CD4-positive, alpha-beta memory T cell (primary cell): ENCODE results near the gene MAP4K4. TPM values are rescaled to one million over a fixed set of nuclear protein-coding genes. Genes with fewer than 3 reads are reported as not detected.

Experiments
- CTCF ChIA-PET: fragments of 350-600 bp; sonication (Branson Sonifier 250); formaldehyde crosslinking; loops from one replicate; lab custom pipeline; 2021; ENCODE audit warnings: inconsistent platforms; ENCODE audit not compliant: partially characterized antibody; lab: Charles Lee
- POLR2A ChIA-PET: fragments of 350-600 bp; sonication (Branson Sonifier 250); formaldehyde crosslinking; loops from one replicate; lab custom pipeline; 2021; ENCODE audit not compliant: partially characterized antibody; lab: Charles Lee
- DNase-seq, 5 donors: peaks; one replicate each; pipeline versions ENCODE4 v3.0.0 to v3.0.0-alpha.2; 2020 to 2022; ENCODE audit warnings: mixed read lengths in 1 of 5
- H3K27ac ChIP-seq: one replicate; pipeline ENCODE4 v1.7.0; 2013; ENCODE audit warnings: low read depth, low read length
- H3K27me3 ChIP-seq: 2 replicates; pipeline ENCODE4 v1.7.0; 2013; ENCODE audit warnings: mild to moderate bottlenecking, low read length, moderate library complexity; ENCODE audit not compliant: insufficient read depth
- H3K36me3 ChIP-seq: 2 replicates; pipeline ENCODE4 v1.7.0; 2013; ENCODE audit warnings: mild to moderate bottlenecking, low read length, moderate library complexity; ENCODE audit not compliant: insufficient read depth
- H3K4me1 ChIP-seq: 2 replicates; pipeline ENCODE4 v1.7.0; 2013; ENCODE audit warnings: mild to moderate bottlenecking, low read length, moderate library complexity; ENCODE audit not compliant: insufficient read depth
- H3K4me3 ChIP-seq, 2 donors: one replicate each; pipeline ENCODE4 v1.7.0; 2013; ENCODE audit warnings: low read length in 2 of 2, mild to moderate bottlenecking in 1 of 2
- H3K9me3 ChIP-seq, 2 donors: one replicate each; pipeline ENCODE4 v1.7.0; 2013; ENCODE audit warnings: low read length in 2 of 2, control low read depth in 1 of 2; ENCODE audit not compliant: control insufficient read depth in 1 of 2
- H3K27ac Mint-ChIP-seq, 7 donors: one replicate each; pipeline ENCODE4 v1.8.0; 2020 to 2021; ENCODE audit warnings: mixed read lengths in 7 of 7, mild to moderate bottlenecking in 6 of 7, inconsistent platforms in 3 of 7, moderate library complexity in 3 of 7
- H3K27me3 Mint-ChIP-seq, 2 donors: one replicate each; pipeline ENCODE4 v1.8.0; 2020 to 2021; ENCODE audit warnings: mixed read lengths in 2 of 2
- H3K36me3 Mint-ChIP-seq, 2 donors: one replicate each; pipeline ENCODE4 v1.8.0; 2020 to 2021; ENCODE audit warnings: mixed read lengths in 2 of 2, inconsistent platforms in 1 of 2, mild to moderate bottlenecking in 1 of 2
- H3K4me1 Mint-ChIP-seq, 4 donors: one replicate each; pipeline ENCODE4 v1.8.0; 2020 to 2021; ENCODE audit warnings: mixed read lengths in 4 of 4, mild to moderate bottlenecking in 1 of 4
- H3K4me3 Mint-ChIP-seq, 8 donors: one replicate each; pipeline ENCODE4 v1.8.0; 2020 to 2021; ENCODE audit warnings: mixed read lengths in 8 of 8, mild to moderate bottlenecking in 7 of 8, moderate library complexity in 6 of 8, inconsistent platforms in 3 of 8
- H3K9me3 Mint-ChIP-seq, 8 donors: one replicate each; pipeline ENCODE4 v1.8.0; 2020 to 2021; ENCODE audit warnings: mixed read lengths in 8 of 8, mild to moderate bottlenecking in 5 of 8, inconsistent platforms in 3 of 8, moderate library complexity in 1 of 8
- intact Hi-C: fragments of 100-400 bp; cut with micrococcal nuclease; formaldehyde crosslinking; loops from one replicate; pipeline ENCODE4 v1.15.1; 2023
- polyA plus RNA-seq, 2 donors: library from polyadenylated mRNA; unstranded; fragments of 300-500 nt; fragmentation: Illumina TruSeq; gene quantifications; one replicate each; pipeline ENCODE4 v1.2.3, GENCODE V29; 2021
- total RNA-seq, 2 experiments: library from RNA; stranded (reverse); gene quantifications; one replicate each; pipeline ENCODE4 v1.2.3, GENCODE V29; 2021

MAP4K4 gene
- total and polyA plus RNA-seq, 4 experiments from 2014 or later, result 2.4 to 114 (median 62.2) TPM

DNA sequence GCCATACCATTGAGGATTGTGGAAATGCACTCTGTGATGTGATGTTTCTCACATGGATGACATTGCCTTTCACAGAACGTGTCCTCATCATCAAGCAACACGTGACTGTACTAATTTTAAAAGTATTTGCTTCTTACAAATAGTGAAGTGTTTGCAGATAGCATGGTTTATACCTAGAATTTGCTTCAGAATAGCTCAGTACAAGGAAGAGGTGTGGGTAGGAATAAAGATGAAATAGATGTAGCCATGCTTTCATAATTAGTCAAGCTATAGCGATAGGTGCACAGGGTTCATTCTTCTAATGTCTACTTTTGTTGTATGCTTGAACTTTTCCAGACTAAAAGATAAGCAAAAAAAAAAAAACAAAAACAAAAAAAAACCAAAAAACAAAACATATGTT lies 27.5 kb downstream of the MAP4K4 start:
- intact Hi-C loops, result no loop called here
- Histone ChIP-seq H3K27ac (no peak overlapping the region), H3K9me3 (no peaks in the 10 kb centered on the region), H3K27me3 (no peaks in the 10 kb centered on the region), H3K4me1 (peaks cover 89% of the 10 kb centered on the region), H3K4me3 (no peak overlapping the region), H3K36me3 (no peaks in the 10 kb centered on the region)
- ChIA-PET POLR2A (interaction anchor here (1.0 to 11.9 kb wide), 7 partner anchors 8 to 306 kb away, joined by 3 to 171 read pairs (median 4); partner anchors contain the start of genes MAP4K4 and RFX8), CTCF (interaction anchor here (0.6 to 3.7 kb wide), 10 partner anchors 8 to 383 kb away, joined by 3 to 25 read pairs (median 3); no protein-coding TSS in a partner anchor)
- Mint-ChIP-seq H3K27ac (no peak overlapping the region), H3K9me3 (no peaks in the 10 kb centered on the region), H3K4me3 (peak overlapping the region in 3 of 8 donors; percentile 25 to 84 (median 45)), H3K4me1 (peaks cover 69 to 99% (median 84%) of the 10 kb centered on the region in 4 donors), H3K27me3 (no peaks in the 10 kb centered on the region), H3K36me3 (no peaks in the 10 kb centered on the region)
- DNase-seq, result no peak

DNA sequence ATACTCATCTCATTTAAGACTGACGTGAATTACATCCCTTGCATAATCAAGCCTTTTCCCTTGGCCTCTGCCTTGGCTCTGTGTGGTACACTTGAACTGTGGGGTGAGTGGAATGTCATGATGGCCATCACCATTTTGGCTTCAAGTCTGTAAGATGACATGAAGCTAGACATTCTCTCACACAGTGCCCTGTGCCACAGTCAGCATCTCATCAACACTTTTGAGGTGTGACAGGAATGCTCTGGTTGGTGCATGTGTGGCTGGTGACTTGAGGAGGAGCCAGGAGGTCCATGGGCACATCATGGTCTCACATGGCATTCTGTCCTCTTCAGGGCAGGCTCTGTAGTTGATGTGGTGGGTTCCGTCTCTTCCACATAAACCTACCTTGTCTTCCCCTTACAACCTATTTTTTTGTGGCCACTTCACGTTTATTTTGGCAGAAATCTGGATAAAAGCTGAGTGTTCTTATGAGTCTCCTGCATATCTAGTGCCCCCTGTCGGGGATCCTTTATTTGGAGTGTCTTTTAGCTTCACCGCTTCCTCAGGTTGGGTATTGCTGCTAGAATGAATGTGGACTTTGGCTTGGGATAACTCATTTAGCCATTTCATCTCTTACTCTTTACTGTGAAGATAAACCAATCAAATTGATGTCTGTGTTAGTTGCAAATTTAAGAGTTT lies 28.1 kb downstream of the MAP4K4 start:
- POLR2A ChIA-PET, result interaction anchor here (0.7 to 11.9 kb wide), 7 partner anchors 9 to 307 kb away, joined by 3 to 171 read pairs (median 3); partner anchors contain the start of genes MAP4K4 and RFX8
- peak overlapping the region in 4 of 7 donors; percentile 12 to 66 (median 24) for H3K27ac Mint-ChIP-seq

DNA sequence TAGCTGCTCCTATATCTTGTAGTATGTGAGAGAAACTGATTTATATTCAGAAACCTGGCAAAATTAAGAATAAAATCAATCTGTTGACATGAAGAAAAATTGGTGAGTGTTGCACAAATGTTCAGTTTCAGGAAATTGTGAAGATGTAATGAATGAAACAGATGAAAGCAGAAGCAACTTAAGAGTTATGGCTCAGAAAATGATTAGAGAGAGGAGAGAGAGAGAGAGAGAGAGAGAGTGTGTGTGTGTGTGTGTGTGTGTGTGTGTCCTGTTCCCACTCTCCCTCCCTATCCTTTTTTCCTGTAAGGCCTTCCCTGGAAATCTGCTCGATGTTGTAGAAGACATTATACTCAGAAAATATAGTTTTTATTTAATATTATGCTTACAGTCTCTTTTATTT lies 31.4 kb downstream of the MAP4K4 start:
- H3K9me3 ChIP-seq, result no peaks in the 10 kb centered on the region
- ChIA-PET CTCF (interaction anchor here (0.6 to 1.7 kb wide), 5 partner anchors 10 to 310 kb away, joined by 3 to 21 read pairs (median 4); no protein-coding TSS in a partner anchor), POLR2A (interaction anchor here (0.8 to 3.1 kb wide), 6 partner anchors 10 to 32 kb away, joined by 3 to 32 read pairs (median 8); partner anchors contain the start of gene MAP4K4)
- Mint-ChIP-seq H3K9me3 (no peaks in the 10 kb centered on the region), H3K27me3 (no peaks in the 10 kb centered on the region), H3K4me1 (peaks cover 64 to 92% (median 78%) of the 10 kb centered on the region in 4 donors), H3K36me3 (no peaks in the 10 kb centered on the region), H3K4me3 (peak overlapping the region in 5 of 8 donors; percentile 41 to 79 (median 69)), H3K27ac (peak overlapping the region in 6 of 7 donors; percentile 17 to 89 (median 75))
- DNase-seq, result no peak
- no peak overlapping the region for H3K4me3 ChIP-seq
- H3K36me3 ChIP-seq, result no peaks in the 10 kb centered on the region
- H3K27me3 ChIP-seq, result no peaks in the 10 kb centered on the region
- peaks cover 82% of the 10 kb centered on the region for H3K4me1 ChIP-seq
- H3K27ac ChIP-seq, result no peak overlapping the region
- intact Hi-C loops, result no loop called here

More for the DNA sequence above, 28.1 kb downstream of the MAP4K4 start:
- Histone ChIP-seq H3K4me1 (peaks cover 89% of the 10 kb centered on the region), H3K4me3 (no peak overlapping the region), H3K36me3 (no peaks in the 10 kb centered on the region), H3K27ac (no peak overlapping the region), H3K9me3 (no peaks in the 10 kb centered on the region), H3K27me3 (no peaks in the 10 kb centered on the region)
- no peaks in the 10 kb centered on the region for H3K9me3 Mint-ChIP-seq
- CTCF ChIA-PET, result interaction anchor here (0.6 to 3.7 kb wide), 16 partner anchors 8 to 515 kb away, joined by 3 to 25 read pairs (median 4); partner anchors contain the start of gene MAP4K4
- intact Hi-C loops, result loop anchor here (1.0 kb wide), 1 partner anchor 306 kb away; no protein-coding TSS in a partner anchor
- H3K4me3 Mint-ChIP-seq, result peak overlapping the region in 3 of 8 donors; percentile 17 to 39 (median 34)
- no peaks in the 10 kb centered on the region for H3K36me3 Mint-ChIP-seq
- peaks cover 70 to 99% (median 85%) of the 10 kb centered on the region in 4 donors for H3K4me1 Mint-ChIP-seq
- H3K27me3 Mint-ChIP-seq, result no peaks in the 10 kb centered on the region
- peak in 2 of 5 donors; percentile 27 to 39 for DNase-seq

DNA sequence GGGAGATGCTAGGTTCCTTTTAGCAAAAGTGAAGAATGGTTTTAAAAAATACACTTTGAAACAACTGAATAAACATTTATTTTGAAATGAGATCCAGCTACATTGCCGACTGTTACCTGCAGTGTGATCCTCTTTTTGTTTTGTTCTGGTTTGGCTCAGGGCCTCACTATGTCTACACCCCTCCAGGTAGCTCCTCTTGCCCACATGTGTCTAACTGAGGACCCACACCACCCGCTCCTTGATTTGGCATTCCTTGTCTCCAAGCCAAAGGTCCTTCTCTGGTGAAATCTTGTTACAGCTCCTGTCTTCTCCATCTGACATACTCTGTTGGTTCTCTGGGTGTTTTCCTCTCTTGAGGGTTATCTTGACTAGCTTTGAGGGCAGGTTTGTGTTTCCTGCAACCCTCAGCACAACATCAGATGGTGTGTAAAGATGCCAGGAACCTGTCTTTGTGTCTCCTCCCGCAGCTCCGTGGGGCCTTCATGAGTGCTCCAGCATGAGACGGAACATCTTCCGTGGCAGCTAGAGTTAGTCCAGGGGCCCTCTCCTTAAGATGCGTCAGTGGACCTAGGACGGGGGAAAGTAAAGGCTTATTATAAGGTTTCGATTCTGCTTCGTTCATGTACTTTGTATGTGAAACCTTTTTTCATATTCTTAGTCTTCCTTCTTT lies 32.1 kb downstream of the MAP4K4 start:
- Histone ChIP-seq H3K4me3 (peak overlapping the region in 1 of 2 donors; percentile 5), H3K9me3 (no peaks in the 10 kb centered on the region), H3K36me3 (no peaks in the 10 kb centered on the region), H3K27me3 (no peaks in the 10 kb centered on the region), H3K4me1 (peaks cover 82% of the 10 kb centered on the region), H3K27ac (no peak overlapping the region)
- no peaks in the 10 kb centered on the region for H3K36me3 Mint-ChIP-seq
- intact Hi-C loops, result no loop called here
- POLR2A ChIA-PET, result interaction anchor here (0.8 to 3.1 kb wide), 6 partner anchors 11 to 32 kb away, joined by 3 to 32 read pairs (median 8); partner anchors contain the start of gene MAP4K4
- peaks cover 62 to 91% (median 75%) of the 10 kb centered on the region in 4 donors for H3K4me1 Mint-ChIP-seq
- H3K9me3 Mint-ChIP-seq, result no peaks in the 10 kb centered on the region
- no peaks in the 10 kb centered on the region for H3K27me3 Mint-ChIP-seq
- peak overlapping the region; percentile 34 to 91 (median 87) for H3K27ac Mint-ChIP-seq
- H3K4me3 Mint-ChIP-seq, result peak overlapping the region; percentile 36 to 86 (median 66)
- CTCF ChIA-PET, result interaction anchor here (0.8 to 1.7 kb wide), 6 partner anchors 11 to 311 kb away, joined by 3 to 21 read pairs (median 4); no protein-coding TSS in a partner anchor
- peak in 2 of 5 donors; percentile 23 to 35 for DNase-seq

DNA sequence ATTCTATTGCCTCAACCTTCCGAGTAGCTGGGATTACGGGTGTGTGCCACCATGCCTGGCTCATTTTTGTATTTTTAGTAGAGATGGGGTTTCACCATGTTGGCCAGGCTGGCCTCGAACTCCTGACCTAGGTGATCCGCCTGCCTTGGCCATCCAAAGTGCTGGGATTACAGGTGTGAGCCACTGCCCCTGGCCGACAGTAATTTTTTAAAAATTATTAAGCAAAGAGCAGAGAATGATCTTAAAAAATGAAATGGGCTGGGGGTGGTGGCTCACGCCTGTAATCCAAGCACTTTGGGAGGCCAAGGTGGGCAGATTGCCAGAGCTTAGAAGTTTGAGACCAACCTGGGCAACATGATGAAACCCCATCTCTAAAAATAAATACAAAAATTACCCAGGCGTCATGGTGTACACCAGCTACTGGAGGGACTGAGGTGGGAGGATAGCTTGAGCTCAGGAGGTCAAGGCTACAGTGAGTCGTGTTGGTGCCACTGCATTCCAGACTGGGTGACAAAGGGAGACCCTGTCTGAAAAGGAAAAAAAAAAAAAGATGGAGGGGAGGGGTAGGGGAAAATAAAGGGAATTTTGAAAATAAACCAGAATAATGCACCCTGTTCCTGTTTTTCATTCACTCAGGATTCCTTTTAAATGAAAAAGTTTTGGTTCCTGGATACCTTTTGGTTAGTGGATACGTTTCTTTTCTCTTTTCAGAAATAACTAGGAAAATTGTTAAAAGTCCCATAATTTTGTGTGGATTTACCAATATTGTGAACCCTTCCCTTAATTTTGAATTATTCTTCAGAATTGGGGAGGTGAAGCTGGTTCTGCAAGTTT lies 33.9 kb downstream of the MAP4K4 start:
- peaks cover 82% of the 10 kb centered on the region for H3K4me1 ChIP-seq
- Mint-ChIP-seq H3K36me3 (no peaks in the 10 kb centered on the region), H3K9me3 (no peaks in the 10 kb centered on the region), H3K27ac (no peak overlapping the region), H3K27me3 (no peaks in the 10 kb centered on the region), H3K4me3 (no peak overlapping the region), H3K4me1 (peaks cover 62 to 91% (median 75%) of the 10 kb centered on the region in 4 donors)
- intact Hi-C loops, result no loop called here
- H3K4me3 ChIP-seq, result no peak overlapping the region
- CTCF ChIA-PET, result no interaction called here
- H3K27ac ChIP-seq, result no peak overlapping the region
- no peaks in the 10 kb centered on the region for H3K9me3 ChIP-seq
- no peak for DNase-seq
- H3K36me3 ChIP-seq, result no peaks in the 10 kb centered on the region
- POLR2A ChIA-PET, result interaction anchor here (0.7 to 1.2 kb wide), 3 partner anchors 10 to 13 kb away, joined by 3 read pairs; no protein-coding TSS in a partner anchor
- no peaks in the 10 kb centered on the region for H3K27me3 ChIP-seq

DNA sequence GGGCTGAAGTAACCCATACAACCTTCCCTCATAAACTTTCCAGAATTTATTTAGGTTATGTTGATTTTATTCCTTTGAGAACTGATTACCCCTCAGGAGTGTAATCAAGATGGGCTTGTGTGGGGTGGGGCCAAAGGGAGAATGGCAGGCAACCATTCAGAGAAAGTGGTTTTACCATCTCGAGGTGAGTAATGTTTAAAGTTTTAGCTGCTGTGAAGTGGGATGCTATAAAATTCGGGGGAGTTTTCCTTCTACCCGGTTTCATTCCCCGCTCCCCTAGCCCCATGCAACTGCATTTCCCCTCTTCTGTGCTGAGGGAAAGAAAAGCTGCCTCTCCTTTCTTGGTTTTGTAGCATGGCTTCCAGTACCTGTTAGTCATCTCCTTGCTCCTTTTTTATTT lies 34.7 kb downstream of the MAP4K4 start:
- POLR2A ChIA-PET, result interaction anchor here (0.6 to 1.2 kb wide), 4 partner anchors 7 to 87 kb away, joined by 3 read pairs; no protein-coding TSS in a partner anchor
- H3K27me3 Mint-ChIP-seq, result no peaks in the 10 kb centered on the region
- H3K9me3 Mint-ChIP-seq, result no peaks in the 10 kb centered on the region

More for the DNA sequence above, 34.7 kb downstream of the MAP4K4 start:
- Mint-ChIP-seq H3K4me3 (peak overlapping the region in 2 of 8 donors; percentile 30 to 44), H3K27ac (peak overlapping the region in 4 of 7 donors; percentile 32 to 84 (median 62)), H3K36me3 (no peaks in the 10 kb centered on the region), H3K4me1 (peaks cover 63 to 92% (median 77%) of the 10 kb centered on the region in 4 donors)
- Histone ChIP-seq H3K27me3 (no peaks in the 10 kb centered on the region), H3K4me1 (peaks cover 86% of the 10 kb centered on the region), H3K36me3 (no peaks in the 10 kb centered on the region), H3K4me3 (no peak overlapping the region), H3K27ac (no peak overlapping the region), H3K9me3 (no peaks in the 10 kb centered on the region)
- intact Hi-C loops, result no loop called here
- CTCF ChIA-PET, result no interaction called here
- DNase-seq, result no peak
